Nephron progenitor cell (in vitro differentiated cells): ENCODE results near the gene ATF7.
A peak's percentile ranks its signal among the peaks of the same experiment; 100 is the strongest.

Experiments
- DNase-seq: peaks from one replicate; pipeline ENCODE4 v3.0.0; 2021
- H3K27ac Mint-ChIP-seq: 2 replicates; pipeline ENCODE4 v1.8.0; 2021; ENCODE audit warnings: mild to moderate bottlenecking, moderate library complexity, mixed read lengths
- H3K27me3 Mint-ChIP-seq: 2 replicates; pipeline ENCODE4 v1.8.0; 2021; ENCODE audit warnings: mild to moderate bottlenecking, low read depth, mixed read lengths; ENCODE audit not compliant: poor library complexity
- H3K36me3 Mint-ChIP-seq: 2 replicates; pipeline ENCODE4 v1.8.0; 2021; ENCODE audit warnings: low read depth, mixed read lengths
- H3K4me1 Mint-ChIP-seq: 2 replicates; pipeline ENCODE4 v1.8.0; 2021; ENCODE audit warnings: mixed read lengths
- H3K4me3 Mint-ChIP-seq: 2 replicates; pipeline ENCODE4 v1.8.0; 2021; ENCODE audit warnings: mild to moderate bottlenecking, moderate library complexity, mixed read lengths
- H3K9me3 Mint-ChIP-seq: 2 replicates; pipeline ENCODE4 v1.8.0; 2021; ENCODE audit warnings: mild to moderate bottlenecking, moderate library complexity, mixed read lengths
- CTCF ChIP-seq: fragments of 200-600 bp; sonication (generic); IDR thresholded peaks from 2 replicates; pipeline ENCODE4 v1.5.0; 2021; ENCODE audit warnings: antibody characterized with exemption

The ATF7 gene

GRCh38 chr12:53513712-53514410 lies 112.3 kb downstream of the ATF7 start:
- TF ChIP-seq CTCF = no peak
- no peaks in the 10 kb centered on the region for H3K4me1 Mint-ChIP-seq
- no peak for DNase-seq
- H3K4me3 Mint-ChIP-seq = no peak overlapping the region
- no peaks in the 10 kb centered on the region for H3K9me3 Mint-ChIP-seq
- H3K36me3 Mint-ChIP-seq = peaks cover 22% of the 10 kb centered on the region
- H3K27ac Mint-ChIP-seq = no peak overlapping the region
- H3K27me3 Mint-ChIP-seq = peaks cover 4% of the 10 kb centered on the region

- Mint-ChIP-seq H3K9me3 (no peaks in the 10 kb centered on the region), H3K27ac (no peak overlapping the region), H3K4me3 (no peak overlapping the region), H3K27me3 (peaks cover 4% of the 10 kb centered on the region), H3K4me1 (peaks cover 4% of the 10 kb centered on the region), H3K36me3 (peaks cover 17% of the 10 kb centered on the region)
- no peak for DNase-seq
- TF ChIP-seq CTCF = no peak
These were observed 115.9 kb downstream of the ATF7 start for GRCh38 chr12:53510181-53510812.

GRCh38 chr12:53508534-53509170 lies 117.5 kb downstream of the ATF7 start:
- Mint-ChIP-seq H3K9me3 (no peaks in the 10 kb centered on the region), H3K4me3 (no peak overlapping the region), H3K36me3 (peaks cover 17% of the 10 kb centered on the region), H3K27ac (no peak overlapping the region), H3K27me3 (peaks cover 4% of the 10 kb centered on the region), H3K4me1 (peaks cover 4% of the 10 kb centered on the region)
- DNase-seq = peak; percentile 92
- TF ChIP-seq CTCF = peak; percentile 76

GRCh38 chr12:53507603-53507885 lies 118.6 kb downstream of the ATF7 start:
- Mint-ChIP-seq H3K36me3 (peaks cover 16% of the 10 kb centered on the region), H3K4me1 (peaks cover 7% of the 10 kb centered on the region), H3K9me3 (no peaks in the 10 kb centered on the region), H3K4me3 (no peak overlapping the region), H3K27me3 (peaks cover 5% of the 10 kb centered on the region), H3K27ac (peak overlapping the region; percentile 54)
- DNase-seq = no peak
- TF ChIP-seq CTCF = no peak

GRCh38 chr12:53506881-53507602 lies 119.1 kb downstream of the ATF7 start, which contains the start of gene NPFF:
Gene NPFF (minus strand): TSS chr12:53507484. CDS start chr12:53507474, 10 bp downstream.
- Mint-ChIP-seq H3K4me3 (no peak within 1 kb of the TSS), H3K27ac (peak within 1 kb of the TSS; percentile 54), H3K27me3 (peaks cover 4% of the 10 kb centered on the region), H3K36me3 (peaks cover 16% of the 10 kb centered on the region), H3K4me1 (peaks cover 12% of the 10 kb centered on the region), H3K9me3 (no peaks in the 10 kb centered on the region)
- no peak for TF ChIP-seq CTCF
- DNase-seq = no peak
